C1 segment of cervical spinal cord (tissue), 14 donors: ENCODE data around the gene DDX50.
A peak's percentile ranks its signal among the peaks of the same experiment; 100 is the strongest.
"Not testable (repeated sequence)": the region's sequence is repeated elsewhere in the genome, so short reads cannot be mapped to it uniquely, and the experiment has no call there.

Experiments
- DNase-seq, 14 donors: peaks; one replicate each; lab custom pipeline; 2025; lab: John Stamatoyannopoulos, UW

Gene DDX50, protein sequence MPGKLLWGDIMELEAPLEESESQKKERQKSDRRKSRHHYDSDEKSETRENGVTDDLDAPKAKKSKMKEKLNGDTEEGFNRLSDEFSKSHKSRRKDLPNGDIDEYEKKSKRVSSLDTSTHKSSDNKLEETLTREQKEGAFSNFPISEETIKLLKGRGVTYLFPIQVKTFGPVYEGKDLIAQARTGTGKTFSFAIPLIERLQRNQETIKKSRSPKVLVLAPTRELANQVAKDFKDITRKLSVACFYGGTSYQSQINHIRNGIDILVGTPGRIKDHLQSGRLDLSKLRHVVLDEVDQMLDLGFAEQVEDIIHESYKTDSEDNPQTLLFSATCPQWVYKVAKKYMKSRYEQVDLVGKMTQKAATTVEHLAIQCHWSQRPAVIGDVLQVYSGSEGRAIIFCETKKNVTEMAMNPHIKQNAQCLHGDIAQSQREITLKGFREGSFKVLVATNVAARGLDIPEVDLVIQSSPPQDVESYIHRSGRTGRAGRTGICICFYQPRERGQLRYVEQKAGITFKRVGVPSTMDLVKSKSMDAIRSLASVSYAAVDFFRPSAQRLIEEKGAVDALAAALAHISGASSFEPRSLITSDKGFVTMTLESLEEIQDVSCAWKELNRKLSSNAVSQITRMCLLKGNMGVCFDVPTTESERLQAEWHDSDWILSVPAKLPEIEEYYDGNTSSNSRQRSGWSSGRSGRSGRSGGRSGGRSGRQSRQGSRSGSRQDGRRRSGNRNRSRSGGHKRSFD

DNA sequence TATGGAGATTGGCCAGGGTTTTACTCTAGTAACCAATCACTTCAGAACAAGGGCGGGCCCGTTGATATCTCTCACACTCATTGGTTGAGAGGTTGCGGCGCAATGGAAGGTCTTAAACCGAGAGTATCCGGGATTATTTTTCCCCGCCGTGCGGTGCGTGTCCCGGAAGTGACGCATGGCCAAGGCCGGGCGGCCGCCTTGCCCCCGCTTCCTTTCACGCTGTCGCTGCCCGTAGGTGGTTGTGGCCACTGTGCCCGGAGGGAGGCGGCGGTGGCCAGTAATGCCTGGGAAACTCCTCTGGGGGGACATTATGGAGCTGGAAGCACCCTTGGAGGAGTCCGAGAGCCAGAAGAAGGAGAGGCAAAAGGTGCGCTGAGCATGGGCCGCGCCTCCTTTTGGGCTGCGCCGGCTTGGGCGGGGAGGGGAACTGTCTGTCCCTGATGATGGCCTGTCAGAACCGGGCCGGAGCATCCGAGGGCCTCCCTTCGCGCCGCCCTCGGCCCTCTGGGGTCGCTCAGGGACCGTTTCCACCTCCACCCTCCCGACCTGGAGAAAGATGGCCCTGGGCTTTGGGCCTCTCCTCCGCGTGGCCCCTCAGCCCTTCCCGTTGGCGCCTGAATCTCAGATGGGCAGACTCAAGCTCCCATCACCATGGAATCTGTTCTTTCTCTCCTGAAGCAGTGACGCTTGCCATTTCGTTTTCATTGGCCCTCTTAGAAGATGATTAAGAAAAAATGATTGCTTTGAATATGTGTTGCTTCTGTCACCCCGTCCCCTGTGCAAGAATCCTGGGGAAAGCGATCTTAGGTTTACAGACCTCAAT is at the start of gene DDX50:
DDX50 (plus strand) TSS at position 211 of the 823 bp plus-strand sequence; CDS start at position 281, 70 bp downstream.
- peak; percentile 70 to 98 (median 96) for DNase-seq

DNA sequence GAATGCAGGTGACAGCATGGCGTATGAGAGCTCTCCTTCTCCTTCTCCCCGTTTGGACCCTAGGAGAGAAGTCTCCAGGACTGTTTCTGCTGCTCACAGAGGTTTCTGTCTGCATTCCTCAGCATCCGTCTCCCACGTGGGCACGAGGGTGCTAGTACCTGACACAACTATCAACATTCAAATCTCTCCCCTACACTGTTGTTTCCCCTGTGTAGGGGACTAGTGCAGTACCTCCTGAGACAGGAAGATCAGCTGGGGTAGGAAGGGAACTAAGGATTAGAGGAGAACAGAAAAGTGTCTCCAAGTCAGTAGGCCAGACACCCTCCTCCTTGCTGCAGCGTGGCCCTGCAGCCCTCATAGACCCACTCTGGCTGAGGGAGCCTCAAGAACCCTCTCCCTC is 44.8 kb upstream of the DDX50 start:
- DNase-seq: no peak

DNA sequence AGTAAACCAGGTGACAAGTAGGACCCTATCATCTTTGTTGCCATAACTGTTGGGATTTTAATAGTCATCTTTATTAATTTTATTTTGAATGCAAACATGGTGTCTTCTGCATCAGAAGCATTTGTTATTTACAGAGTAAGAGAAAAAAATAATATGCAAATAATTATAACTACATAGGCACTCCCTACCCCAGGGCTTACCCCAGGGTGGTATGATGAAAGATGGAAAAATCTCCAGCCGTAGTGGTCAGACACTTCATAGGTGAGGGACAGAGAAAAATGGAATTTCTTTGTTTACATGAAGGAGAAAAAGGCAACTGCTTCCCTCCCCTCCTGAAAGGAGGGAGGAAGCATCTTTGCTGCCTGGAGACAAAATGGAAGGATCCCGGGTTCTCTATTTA is 44.1 kb upstream of the DDX50 start:
- no peak for DNase-seq

DNA sequence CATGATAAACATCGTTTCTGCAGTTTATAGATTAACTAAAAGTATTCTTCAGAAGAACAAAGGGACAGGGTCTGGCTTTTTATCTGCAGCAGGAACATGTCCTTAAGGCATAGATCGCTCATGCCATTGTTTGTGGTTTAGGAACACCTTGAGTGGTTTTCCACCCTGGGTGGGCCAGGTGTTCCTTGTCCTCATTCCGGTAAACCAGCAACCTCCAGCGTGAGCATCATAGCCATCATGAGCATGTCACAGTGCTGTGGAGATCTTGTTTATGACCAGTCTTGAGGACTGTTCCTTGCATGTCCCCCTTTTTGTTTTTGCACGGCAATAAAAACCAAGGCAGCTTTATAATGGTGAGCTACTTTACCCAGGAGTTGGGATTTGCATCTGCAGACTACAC is 39.9 kb upstream of the DDX50 start:
- no peak for DNase-seq

DNA sequence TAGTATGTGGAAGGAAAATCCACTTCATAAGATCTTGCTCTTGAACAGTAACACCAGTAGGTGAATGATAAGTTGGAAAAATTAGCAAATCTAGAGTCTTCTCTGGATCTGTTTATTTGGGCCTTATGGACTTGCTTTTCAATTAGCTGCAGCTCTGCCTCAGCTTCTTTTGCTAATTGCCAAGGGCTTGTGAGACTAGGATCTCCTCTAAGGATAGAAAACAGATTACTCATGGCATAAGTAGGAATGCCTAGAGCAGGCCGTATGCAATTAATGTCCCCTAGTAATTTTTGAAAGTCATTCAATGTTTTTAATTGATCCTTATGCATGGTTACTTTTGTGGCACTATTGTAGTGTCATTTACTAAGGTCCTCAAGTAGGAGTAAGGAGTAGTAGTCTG is 36.5 kb upstream of the DDX50 start:
- DNase-seq: no peak

DNA sequence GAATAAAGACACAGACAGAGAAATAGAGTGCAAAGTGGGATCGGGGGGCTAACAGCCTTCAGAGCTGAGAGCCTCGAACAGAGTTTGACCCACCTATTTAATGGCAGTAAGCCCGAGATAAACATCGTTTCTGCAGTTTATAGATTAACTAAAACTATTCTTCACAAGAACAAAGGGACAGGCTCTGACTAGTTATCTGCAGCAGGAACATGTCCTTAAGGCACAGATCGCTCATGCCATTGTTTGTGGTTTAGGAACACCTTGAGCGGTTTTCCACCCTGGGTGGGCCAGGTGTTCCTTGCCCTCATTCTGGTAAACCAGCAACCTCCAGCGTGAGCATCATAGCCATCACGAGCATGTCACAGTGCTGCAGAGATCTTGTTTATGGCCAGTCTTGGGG is 32.9 kb upstream of the DDX50 start:
- DNase-seq: not testable (repeated sequence)

DNA sequence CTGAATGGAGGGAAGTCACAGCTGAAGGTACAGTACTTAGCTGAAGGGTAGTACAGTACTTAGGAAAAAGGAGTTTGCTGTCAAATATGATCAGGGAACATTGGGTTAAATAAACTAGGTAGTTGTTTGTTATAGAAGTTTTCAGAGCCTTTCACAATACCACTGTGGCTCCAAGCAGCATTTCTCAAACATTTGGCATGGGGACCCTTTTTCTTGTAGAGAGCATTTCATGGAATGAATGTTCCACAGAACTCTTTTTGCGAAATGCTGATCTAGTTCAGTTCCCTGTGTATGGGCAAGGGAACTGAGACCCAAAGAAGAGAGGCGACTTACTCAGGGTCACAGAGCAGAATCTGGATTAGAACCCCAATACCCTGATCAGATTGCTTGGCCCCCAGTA is 31.5 kb upstream of the DDX50 start:
- no peak for DNase-seq

DNA sequence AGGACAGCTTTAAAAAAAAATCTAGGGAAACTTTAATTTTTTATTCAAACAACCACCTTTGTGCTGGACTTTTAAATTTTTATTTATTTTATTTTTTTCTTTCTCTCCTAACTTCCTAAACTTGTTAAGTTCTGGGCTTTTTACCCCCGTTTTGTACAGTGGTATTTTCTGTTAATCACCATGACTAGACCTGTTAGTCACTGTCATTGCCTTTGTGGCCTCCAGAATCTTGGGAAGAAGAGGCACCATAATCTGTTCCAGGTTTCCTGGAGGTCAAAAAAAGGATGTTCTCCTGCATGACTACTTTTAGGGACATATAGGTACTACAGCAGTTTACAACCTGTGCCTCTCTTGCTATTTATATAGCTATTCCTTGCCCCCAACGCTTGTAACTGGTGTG is 31.1 kb upstream of the DDX50 start:
- DNase-seq: no peak

DNA sequence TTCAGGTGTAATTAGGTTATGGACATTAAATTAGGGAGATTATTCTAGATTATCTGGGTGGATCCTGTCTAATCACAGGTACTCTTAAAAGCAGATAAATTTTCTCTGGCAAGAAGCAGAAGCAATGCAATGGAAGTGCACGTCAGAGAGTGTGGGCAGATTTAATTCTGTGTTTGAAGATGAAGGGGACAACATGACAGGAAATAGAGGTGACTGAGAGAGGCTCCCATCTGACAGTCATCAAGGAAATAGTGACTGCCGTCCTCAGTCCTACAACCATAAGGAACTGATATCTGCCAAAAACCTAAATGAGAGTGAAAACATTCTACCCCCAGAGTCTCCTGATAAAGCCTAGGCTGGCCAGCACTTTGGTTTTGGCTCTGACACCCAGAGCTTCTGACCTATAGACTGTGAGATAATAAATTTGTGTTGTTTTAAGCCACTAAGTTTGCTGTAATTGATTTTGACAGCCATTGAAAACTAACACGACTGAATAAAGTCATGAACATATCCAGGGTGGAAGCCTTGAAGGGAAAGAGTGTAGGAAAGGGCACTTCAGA is 30.5 kb upstream of the DDX50 start:
- no peak for DNase-seq

DNA sequence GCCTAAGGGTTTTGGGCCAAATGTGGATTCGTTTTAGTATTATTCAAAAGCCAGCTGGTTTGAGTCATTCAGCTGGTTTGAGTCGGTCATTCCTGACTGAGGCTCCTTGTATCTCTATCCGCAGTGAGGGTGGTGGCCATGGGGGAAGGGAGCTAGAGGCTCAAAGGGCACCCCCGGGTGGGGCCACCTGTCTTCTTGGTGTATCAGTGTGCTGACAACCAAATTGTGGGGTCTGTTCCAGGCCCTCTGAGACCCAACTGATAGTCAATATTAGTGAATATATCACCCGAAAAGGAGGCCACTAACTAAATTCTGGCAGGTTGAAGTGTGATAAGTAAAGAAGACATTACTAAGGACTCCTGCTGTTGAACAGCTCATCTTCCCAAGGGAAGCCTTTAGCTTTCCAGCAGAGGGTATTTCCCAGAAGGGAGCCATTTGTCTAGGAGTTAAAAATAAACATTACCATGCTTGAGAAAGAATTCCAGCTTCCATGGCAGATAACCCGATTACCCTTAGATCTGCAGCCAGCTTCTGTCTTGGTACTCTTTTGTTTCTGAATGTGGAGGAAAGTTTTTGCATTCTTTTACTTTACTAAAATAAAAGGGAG is 29.9 kb upstream of the DDX50 start:
- peak in 1 of 14 donors; percentile 7 for DNase-seq

DNA sequence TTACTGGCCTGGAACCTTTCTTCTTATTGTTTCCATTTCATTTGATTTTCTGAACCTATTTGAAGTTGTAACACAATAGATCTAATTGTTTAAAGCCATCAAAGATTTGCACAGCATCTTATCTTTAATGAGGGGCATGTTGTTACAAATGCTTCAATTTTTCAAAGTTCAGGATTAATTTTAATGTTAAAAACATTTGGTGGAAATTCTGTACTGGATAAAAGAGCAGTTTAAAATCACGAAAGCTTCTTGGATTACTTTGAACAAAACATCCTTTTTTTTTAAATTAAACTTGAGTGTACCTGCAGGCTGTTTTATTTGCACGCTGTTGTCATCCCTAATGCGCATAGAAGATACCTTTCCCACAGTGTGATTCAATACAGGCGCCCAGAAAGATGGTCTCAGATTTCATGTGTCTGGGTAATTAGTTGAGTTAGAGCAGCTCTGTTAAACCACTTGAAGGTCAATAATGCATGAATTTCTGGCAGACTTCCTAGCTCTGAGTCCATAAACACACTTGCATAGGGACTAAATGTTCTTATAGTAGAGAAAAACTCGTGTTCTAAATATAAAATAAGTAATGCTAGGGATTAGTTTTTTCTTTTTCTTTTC is 29.3 kb upstream of the DDX50 start:
- peak in 1 of 14 donors; percentile 4 for DNase-seq

DNA sequence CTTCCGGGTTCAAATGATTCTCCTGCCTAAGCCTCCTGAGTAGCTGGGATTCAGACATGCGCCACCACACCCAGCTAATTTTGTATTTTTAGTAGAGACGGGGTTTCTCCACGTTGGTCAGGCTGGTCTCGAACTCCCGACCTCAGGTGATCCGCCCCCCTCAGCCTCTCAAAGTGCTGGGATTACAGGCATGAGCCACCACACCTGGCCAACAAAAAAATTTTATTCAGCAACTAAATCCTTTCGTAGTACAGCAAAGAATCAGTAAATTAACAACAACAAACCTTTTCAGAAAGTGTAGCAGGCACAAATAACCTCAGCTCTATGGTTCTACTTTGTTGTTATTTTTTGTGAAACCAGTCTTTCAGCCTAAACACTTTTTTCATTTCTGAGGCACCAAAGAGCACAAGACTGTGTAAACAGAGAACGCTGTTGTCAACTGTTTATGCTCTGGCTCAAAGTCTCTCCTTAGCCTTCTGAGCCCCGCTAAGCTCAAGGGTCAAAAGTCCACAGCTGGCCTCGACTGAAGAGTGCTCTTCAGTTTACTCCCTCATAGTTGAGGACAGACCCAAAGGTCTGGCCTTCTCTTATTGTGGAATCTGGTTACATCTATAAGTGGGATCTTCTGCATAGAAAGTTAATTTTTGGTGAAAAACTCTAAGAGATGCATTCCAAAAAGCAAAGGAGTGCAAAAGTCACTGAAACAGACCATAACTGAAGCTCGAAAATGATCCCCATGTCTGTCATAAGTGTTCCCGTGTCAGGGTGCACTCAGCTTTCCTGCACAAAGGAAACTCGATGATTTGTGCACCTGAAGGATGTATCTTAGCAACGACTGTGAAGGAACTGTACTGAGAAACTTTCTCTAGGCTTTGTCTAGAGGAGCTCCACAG is 24.6 kb upstream of the DDX50 start:
- DNase-seq: no peak

DNA sequence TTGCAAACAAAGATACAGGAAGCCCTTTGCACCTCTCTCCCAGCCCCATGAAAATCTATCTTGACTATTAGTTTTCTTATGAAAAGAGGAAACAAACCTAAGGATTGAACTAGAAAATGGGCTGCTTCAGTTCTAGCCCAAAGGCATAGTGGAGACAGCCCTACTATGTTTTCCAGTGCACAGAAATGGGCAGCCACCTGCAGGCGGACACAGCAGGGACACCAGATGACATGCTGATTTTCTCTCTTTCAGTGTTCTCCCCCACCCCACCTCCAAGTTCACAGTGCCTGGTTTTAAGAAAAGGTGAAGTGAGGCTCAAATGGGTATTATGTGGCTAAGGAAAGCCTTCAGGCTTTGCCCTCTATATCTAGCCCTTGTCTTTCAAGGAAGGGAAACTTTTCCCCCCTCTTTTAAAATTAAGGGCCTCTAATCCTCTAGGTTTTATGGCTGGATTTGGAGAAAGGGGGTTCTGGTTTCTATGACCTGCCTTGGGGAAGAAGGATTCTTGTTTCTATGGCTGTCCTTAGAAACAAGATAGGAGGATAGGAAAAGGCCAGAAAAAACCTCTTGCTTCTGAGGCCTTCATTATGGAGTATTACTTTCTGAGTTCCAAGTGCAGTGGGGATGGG is 23.5 kb upstream of the DDX50 start:
- no peak for DNase-seq

DNA sequence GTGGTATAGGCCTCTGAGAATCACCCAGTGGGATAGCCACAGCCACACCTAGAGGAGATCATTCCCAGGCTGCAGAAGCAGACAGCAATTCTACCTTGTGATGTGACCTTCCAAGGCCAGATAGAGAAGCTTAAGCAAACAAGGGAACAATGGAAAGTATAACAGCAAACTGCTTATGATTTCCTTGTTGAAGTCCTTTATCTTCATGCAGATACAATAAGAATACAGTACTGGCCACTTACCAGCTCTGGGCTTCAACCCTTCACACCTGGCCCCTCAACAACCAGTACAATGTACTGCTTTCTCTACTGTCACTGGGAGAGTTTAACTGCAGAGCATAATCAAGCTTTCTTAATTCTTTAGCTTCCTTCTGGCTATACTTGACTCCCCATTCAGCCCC is 22.6 kb upstream of the DDX50 start:
- no peak for DNase-seq

DNA sequence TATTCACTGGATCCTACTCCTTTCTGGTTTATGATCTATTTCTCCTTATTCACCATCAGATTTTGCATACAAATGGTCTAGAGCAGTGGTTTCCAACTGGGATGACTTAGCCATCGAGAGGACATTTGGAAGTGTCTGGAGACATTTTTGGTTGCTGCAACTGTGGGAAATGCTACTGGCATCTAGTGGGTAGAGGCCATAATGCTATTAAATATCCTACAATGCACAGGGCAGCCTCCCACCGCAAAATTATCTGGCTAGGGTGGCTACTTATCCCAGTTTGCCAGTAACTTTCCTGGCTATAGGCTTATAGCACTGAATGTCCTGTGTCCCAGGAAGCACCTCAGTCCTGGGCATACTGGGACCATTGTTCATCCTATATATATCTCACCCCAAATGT is 21.5 kb upstream of the DDX50 start:
- DNase-seq: no peak

DNA sequence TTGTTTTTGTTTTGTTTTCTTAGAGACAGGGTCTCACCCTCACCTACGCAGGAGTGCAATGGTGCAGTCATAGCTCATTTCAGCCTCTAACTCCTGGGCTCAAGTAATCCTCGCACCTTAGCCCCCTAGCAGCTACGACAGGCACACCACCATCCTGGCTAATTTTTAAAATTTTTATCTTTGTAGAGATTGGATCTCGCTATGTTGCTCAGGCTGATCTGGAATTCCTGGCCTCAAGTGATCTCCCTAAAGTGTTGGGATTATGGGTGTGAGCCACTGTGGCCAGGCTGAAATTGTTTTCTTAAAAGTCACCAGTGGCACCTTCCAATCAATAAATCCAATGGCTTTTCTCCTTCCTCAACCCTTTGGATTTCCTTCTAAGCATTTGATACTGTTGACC is 20.9 kb upstream of the DDX50 start:
- no peak for DNase-seq

DNA sequence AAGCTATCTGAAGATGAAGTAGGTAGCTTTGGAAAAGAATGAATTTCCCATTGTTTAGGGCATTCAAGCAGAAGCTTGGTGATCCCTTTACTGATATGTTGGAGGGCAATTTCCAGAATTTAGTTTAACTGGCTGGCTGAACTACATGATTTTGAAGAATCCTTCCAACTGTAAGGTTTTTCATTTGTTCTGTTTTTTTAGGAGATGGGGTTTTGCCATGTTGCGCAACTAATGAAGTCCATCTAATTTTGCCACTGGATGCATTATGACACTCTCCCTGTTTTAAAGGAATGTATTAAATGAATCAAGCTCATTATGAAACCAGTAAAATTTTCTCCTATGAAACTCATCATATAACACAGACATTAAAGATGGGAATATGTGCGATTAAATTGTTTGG is 6.1 kb upstream of the DDX50 start:
- DNase-seq: no peak

DNA sequence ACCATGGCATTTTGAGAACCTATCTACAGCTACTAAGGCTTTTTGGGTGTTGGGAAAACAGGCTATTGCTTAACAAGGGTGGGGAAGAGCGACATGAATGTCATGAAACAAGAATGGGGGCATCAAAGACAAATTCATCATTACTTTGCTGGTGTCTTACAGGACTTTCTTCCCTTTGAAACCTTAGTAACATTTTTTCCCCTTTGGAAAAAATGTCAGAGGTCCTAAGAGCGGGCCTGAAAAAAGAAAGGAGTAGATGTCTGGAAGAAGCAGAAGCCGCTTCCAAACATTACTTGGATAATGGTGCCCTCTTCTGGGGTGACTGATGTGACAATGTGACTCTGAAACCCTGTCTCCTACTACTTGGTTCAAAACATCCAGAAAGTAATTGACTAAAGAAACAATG is 3.8 kb upstream of the DDX50 start:
- peak in 8 of 14 donors; percentile 1 to 34 (median 12) for DNase-seq

DNA sequence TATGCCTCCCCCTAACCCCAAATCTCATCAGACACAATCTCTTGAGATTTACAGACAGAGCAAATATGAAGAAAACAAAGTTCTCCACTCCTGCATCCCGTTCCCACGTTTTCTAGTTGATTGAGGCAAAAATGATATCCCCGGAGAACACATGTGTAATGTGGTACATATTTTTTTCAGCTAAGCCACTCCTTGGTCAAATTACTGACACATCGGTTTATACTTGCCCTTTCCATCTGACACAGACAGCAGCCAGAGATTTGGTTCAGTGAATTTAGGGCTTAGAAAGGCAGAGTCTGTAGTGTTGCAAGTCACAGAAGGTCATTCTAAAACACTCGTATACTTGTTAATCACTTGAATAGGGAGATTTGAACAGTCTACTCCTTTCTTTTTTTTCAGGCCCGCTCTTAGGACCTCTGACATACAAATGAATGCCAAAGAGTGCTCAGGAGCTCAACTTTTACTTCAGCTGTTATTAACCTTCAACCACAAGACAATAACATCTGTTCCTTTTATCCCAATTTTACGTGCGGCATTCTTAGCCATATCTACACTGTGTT is 1.8 kb upstream of the DDX50 start:
- DNase-seq: no peak
